T-cell (primary cell): ENCODE data around the gene MKNK1. TPM values are rescaled to one million over a fixed set of nuclear protein-coding genes. Genes with fewer than 3 reads are reported as not detected.

Source experiments
- ATAC-seq, 4 experiments: fragments of 200-7000 bp in 3 of 4; fragments of 150-1000 bp in 1 of 4; cut with Tn5 transposase; replicated peaks in 1 of 4; 1 replicate in 3 of 4; 2 replicates in 1 of 4; pipeline ENCODE4 v1.10.0; 2021; ENCODE audit warnings: moderate library complexity in 3 of 4, mild to moderate bottlenecking in 2 of 4, moderate number of reproducible peaks in 1 of 4
- CTCF ChIA-PET, 2 donors: fragments of 300-600 bp; sonication (Branson Sonifier 250); formaldehyde crosslinking; loops; one replicate each; lab custom pipeline; 2022; ENCODE audit warnings: antibody characterized with exemption in 2 of 2; lab: Charles Lee
- POLR2A ChIA-PET, 2 donors: fragments of 300-600 bp; sonication (Branson Sonifier 250); formaldehyde crosslinking; loops; one replicate each; lab custom pipeline; 2022; ENCODE audit warnings: antibody characterized with exemption in 2 of 2; lab: Charles Lee
- DNase-seq, 35 experiments: peaks; one replicate each; pipeline versions ENCODE4 v3.0.0 to v3.0.0-alpha.2; 2013 to 2023
- H3K27ac ChIP-seq: one replicate; pipeline ENCODE4 v1.5.1; 2013; ENCODE audit warnings: low read length
- H3K27me3 ChIP-seq, 2 experiments: replicated peaks in 1 of 2; 1 replicate in 1 of 2; 2 replicates in 1 of 2; pipeline versions ENCODE4 v1.6.1 to v1.7.0; 2013; ENCODE audit warnings: low read length in 1 of 2, mixed read lengths in 1 of 2; ENCODE audit not compliant: control insufficient read depth in 2 of 2, insufficient read depth in 2 of 2; ENCODE audit errors: extremely low read depth in 1 of 2
- H3K36me3 ChIP-seq, 2 donors: 1 replicate in 1 of 2; 2 replicates in 1 of 2; pipeline versions ENCODE4 v1.6.1 to v1.7.0; 2013; ENCODE audit warnings: low read length in 1 of 2; ENCODE audit not compliant: control insufficient read depth in 2 of 2, insufficient read depth in 1 of 2; ENCODE audit errors: extremely low read depth in 1 of 2
- H3K4me1 ChIP-seq, 2 experiments: 1 replicate in 1 of 2; 2 replicates in 1 of 2; pipeline versions ENCODE4 v1.6.1 to v1.7.0; 2013; ENCODE audit warnings: low read length in 2 of 2, mixed read lengths in 1 of 2; ENCODE audit not compliant: insufficient read depth in 2 of 2, control insufficient read depth in 1 of 2; ENCODE audit errors: extremely low read depth in 1 of 2
- H3K4me3 ChIP-seq, 2 donors: 1 replicate in 1 of 2; 2 replicates in 1 of 2; pipeline versions ENCODE4 v1.5.1 to v1.7.0; 2013; ENCODE audit warnings: mild to moderate bottlenecking in 2 of 2, low read length in 1 of 2, moderate library complexity in 1 of 2; ENCODE audit not compliant: control insufficient read depth in 1 of 2; ENCODE audit errors: extremely low read depth in 1 of 2
- H3K9me3 ChIP-seq: 2 replicates; pipeline ENCODE4 v1.7.0; 2013
- H3K27ac Mint-ChIP-seq, 2 donors: one replicate each; pipeline ENCODE4 v1.8.0; 2020 to 2021; ENCODE audit warnings: mild to moderate bottlenecking in 2 of 2, mixed read lengths in 2 of 2
- H3K27me3 Mint-ChIP-seq, 2 donors: one replicate each; pipeline ENCODE4 v1.8.0; 2021 to 2022; ENCODE audit warnings: mixed read lengths in 2 of 2
- H3K36me3 Mint-ChIP-seq: one replicate; pipeline ENCODE4 v1.8.0; 2021; ENCODE audit warnings: mixed read lengths
- H3K4me1 Mint-ChIP-seq, 3 donors: one replicate each; pipeline ENCODE4 v1.8.0; 2020 to 2022; ENCODE audit warnings: mixed read lengths in 3 of 3, mild to moderate bottlenecking in 1 of 3
- H3K4me3 Mint-ChIP-seq, 3 donors: one replicate each; pipeline ENCODE4 v1.8.0; 2020 to 2022; ENCODE audit warnings: mild to moderate bottlenecking in 3 of 3, mixed read lengths in 3 of 3, moderate library complexity in 3 of 3
- H3K9me3 Mint-ChIP-seq, 3 donors: one replicate each; pipeline ENCODE4 v1.8.0; 2020 to 2022; ENCODE audit warnings: mixed read lengths in 3 of 3
- WGBS: methylation state at CpG from one replicate; pipeline ENCODE4 v1.1.5; 2013; ENCODE audit warnings: missing lambda C conversion rate; ENCODE audit not compliant: insufficient coverage; 5-methylcytosine and 5-hydroxymethylcytosine counted together
- total RNA-seq, 35 experiments: library from RNA in 6 of 35; stranded (reverse) in 6 of 35; fragments of 120-200 nt in 1 of 35; gene quantifications; one replicate each; pipeline versions ENCODE4 v1.2.1 to v1.2.4 and lab custom pipeline; 2013 to 2026

Gene MKNK1
- total RNA-seq, 5 donors from 2014 or later (not counting 1 experiment from before 2014, with no cell fraction given), result 41.4 to 54.5 (median 52.7) TPM

GRCh38 chr1:46594063-46594462 is 10.0 kb downstream of the MKNK1 start:
- Mint-ChIP-seq H3K27me3 (no peaks in the 10 kb centered on the region), H3K27ac (no peak overlapping the region), H3K36me3 (peaks cover 63% of the 10 kb centered on the region), H3K4me3 (no peak overlapping the region), H3K4me1 (peaks cover 35 to 47% (median 40%) of the 10 kb centered on the region in 3 donors), H3K9me3 (no peaks in the 10 kb centered on the region)
- ATAC-seq (no peak), DNase-seq (no peak)
- no peaks in the 10 kb centered on the region for H3K27me3 ChIP-seq
- ChIA-PET POLR2A (no interaction called here), CTCF (interaction anchor here in 1 of 2 donors (0.7 kb wide), 1 partner anchor 143 kb away, joined by 3 read pairs; no protein-coding TSS in a partner anchor)
- no peaks in the 10 kb centered on the region for H3K9me3 ChIP-seq
- no peak overlapping the region for H3K27ac ChIP-seq
- WGBS, result 82% methylated on average over 3 of the region's 5 CpGs
- H3K4me3 ChIP-seq, result no peak overlapping the region
- peaks cover 24 to 40% of the 10 kb centered on the region in 2 donors for H3K36me3 ChIP-seq
- peaks cover 3 to 18% of the 10 kb centered on the region in 2 experiments for H3K4me1 ChIP-seq

GRCh38 chr1:46592823-46593222 is 11.2 kb downstream of the MKNK1 start:
- ATAC-seq, result no peak
- no peak overlapping the region for H3K4me3 Mint-ChIP-seq
- no peaks in the 10 kb centered on the region for H3K27me3 Mint-ChIP-seq
- ChIA-PET CTCF (no interaction called here), POLR2A (no interaction called here)
- no peak for DNase-seq
- peaks cover 24 to 40% of the 10 kb centered on the region in 2 donors for H3K36me3 ChIP-seq
- H3K9me3 ChIP-seq, result no peaks in the 10 kb centered on the region
- H3K9me3 Mint-ChIP-seq, result no peaks in the 10 kb centered on the region
- H3K4me3 ChIP-seq, result no peak overlapping the region
- no peak overlapping the region for H3K27ac ChIP-seq
- H3K4me1 ChIP-seq, result peaks cover 3 to 15% of the 10 kb centered on the region in 2 experiments
- no peak overlapping the region for H3K27ac Mint-ChIP-seq
- 93% methylated on average over 4 of the region's 4 CpGs for whole genome bisulfite sequencing
- peaks cover 66% of the 10 kb centered on the region for H3K36me3 Mint-ChIP-seq
- no peaks in the 10 kb centered on the region for H3K27me3 ChIP-seq
- peaks cover 30 to 38% (median 30%) of the 10 kb centered on the region in 3 donors for H3K4me1 Mint-ChIP-seq

GRCh38 chr1:46589529-46589928 is 14.5 kb downstream of the MKNK1 start:
- ChIA-PET POLR2A (no interaction called here), CTCF (no interaction called here)
- no peak overlapping the region for H3K27ac ChIP-seq
- H3K36me3 ChIP-seq, result peaks cover 29 to 53% of the 10 kb centered on the region in 2 donors
- WGBS, result 89% methylated on average over 1 of the region's 3 CpGs
- DNase-seq, result no peak
- H3K4me1 Mint-ChIP-seq, result peaks cover 5 to 11% (median 8%) of the 10 kb centered on the region in 3 donors
- H3K4me1 ChIP-seq, result peaks cover 0 to under 1% of the 10 kb centered on the region in 2 experiments
- H3K9me3 ChIP-seq, result no peaks in the 10 kb centered on the region
- no peak for ATAC-seq
- no peaks in the 10 kb centered on the region for H3K9me3 Mint-ChIP-seq
- H3K27ac Mint-ChIP-seq, result no peak overlapping the region
- peaks cover 66% of the 10 kb centered on the region for H3K36me3 Mint-ChIP-seq
- no peak overlapping the region for H3K4me3 ChIP-seq
- H3K4me3 Mint-ChIP-seq, result no peak overlapping the region
- no peaks in the 10 kb centered on the region for H3K27me3 Mint-ChIP-seq
- H3K27me3 ChIP-seq, result no peaks in the 10 kb centered on the region

GRCh38 chr1:46587069-46587468 is 17.0 kb downstream of the MKNK1 start:
- Mint-ChIP-seq H3K36me3 (peaks cover 58% of the 10 kb centered on the region), H3K4me1 (peaks cover 6 to 12% (median 12%) of the 10 kb centered on the region in 3 donors), H3K27me3 (no peaks in the 10 kb centered on the region), H3K4me3 (no peak overlapping the region), H3K9me3 (no peaks in the 10 kb centered on the region), H3K27ac (no peak overlapping the region)
- H3K9me3 ChIP-seq, result no peaks in the 10 kb centered on the region
- POLR2A ChIA-PET, result no interaction called here
- no peak overlapping the region for H3K4me3 ChIP-seq
- no peaks in the 10 kb centered on the region for H3K27me3 ChIP-seq
- CTCF ChIA-PET, result no interaction called here
- H3K36me3 ChIP-seq, result peaks cover 25 to 58% of the 10 kb centered on the region in 2 donors
- no peak for ATAC-seq
- WGBS, result 100% methylated on average over 5 of the region's 7 CpGs
- peaks cover 0 to 2% of the 10 kb centered on the region in 2 experiments for H3K4me1 ChIP-seq
- no peak for DNase-seq
- no peak overlapping the region for H3K27ac ChIP-seq

GRCh38 chr1:46585312-46585938 is 18.6 kb downstream of the MKNK1 start:
- ATAC-seq, result no peak
- Histone ChIP-seq H3K36me3 (peaks cover 12 to 52% of the 10 kb centered on the region in 2 donors), H3K4me3 (no peak overlapping the region), H3K9me3 (no peaks in the 10 kb centered on the region), H3K4me1 (peaks cover 0 to 11% of the 10 kb centered on the region in 2 experiments), H3K27me3 (no peaks in the 10 kb centered on the region), H3K27ac (no peak overlapping the region)
- 91% methylated on average over 4 of the region's 12 CpGs for WGBS
- Mint-ChIP-seq H3K36me3 (peaks cover 53% of the 10 kb centered on the region), H3K4me3 (no peak overlapping the region), H3K27me3 (no peaks in the 10 kb centered on the region), H3K4me1 (peaks cover 20 to 27% (median 26%) of the 10 kb centered on the region in 3 donors), H3K9me3 (no peaks in the 10 kb centered on the region), H3K27ac (no peak overlapping the region)
- DNase-seq, result no peak
- CTCF ChIA-PET, result interaction anchor here in 1 of 2 donors (0.6 kb wide), 1 partner anchor 213 kb away, joined by 3 read pairs; no protein-coding TSS in a partner anchor
- POLR2A ChIA-PET, result no interaction called here

GRCh38 chr1:46583494-46583893 is 20.6 kb downstream of the MKNK1 start:
- Mint-ChIP-seq H3K4me3 (no peak overlapping the region), H3K27me3 (no peaks in the 10 kb centered on the region), H3K27ac (peak overlapping the region in 1 of 2 donors; percentile 46), H3K36me3 (peaks cover 47% of the 10 kb centered on the region), H3K9me3 (no peaks in the 10 kb centered on the region), H3K4me1 (peaks cover 21 to 31% (median 28%) of the 10 kb centered on the region in 3 donors)
- Histone ChIP-seq H3K36me3 (peaks cover 5 to 61% of the 10 kb centered on the region in 2 donors), H3K27ac (no peak overlapping the region), H3K4me3 (no peak overlapping the region), H3K27me3 (no peaks in the 10 kb centered on the region), H3K4me1 (peaks cover 0 to 11% of the 10 kb centered on the region in 2 experiments), H3K9me3 (no peaks in the 10 kb centered on the region)
- CTCF ChIA-PET, result no interaction called here
- POLR2A ChIA-PET, result interaction anchor here in 1 of 2 donors (0.7 kb wide), 1 partner anchor 33 kb away, joined by 4 read pairs; the partner anchor contains the start of gene MOB3C
- DNase-seq (no peak), ATAC-seq (no peak)
- no CpG with 5 or more reads among the region's 5 CpGs for WGBS
